ENCODE measurements around the gene LRRN2.

- no peak for TF ChIP-seq CTCF (IDR thresholded peaks at IDR 0.05)
- TF ChIP-seq POLR2AphosphoS5 (IDR thresholded peaks at IDR 0.05) = no peak
- TF ChIP-seq POLR2A (IDR thresholded peaks at IDR 0.05) = no peak
These were observed 44.0 kb upstream of the LRRN2 start for GRCh38 chr1:204729516-204729915.
